Smooth muscle cell (in vitro differentiated cells): Measurements from ENCODE around the gene ADD2. TPM values are rescaled to one million over a fixed set of nuclear protein-coding genes. Genes with fewer than 3 reads are reported as not detected.
A peak's percentile ranks its signal among the peaks of the same experiment; 100 is the strongest.

Source experiments
- DNase-seq: peaks from one replicate; lab custom pipeline; 2025; ENCODE audit not compliant: unreplicated experiment; lab: John Stamatoyannopoulos, UW
- H2AFZ ChIP-seq: fragments of 200-600 bp; sonication (generic); 2 replicates; pipeline ENCODE4 v1.6.0; 2016; ENCODE audit warnings: antibody characterized with exemption, low read depth, mild to moderate bottlenecking
- H3F3A ChIP-seq: fragments of 200-600 bp; sonication (generic); 2 replicates; pipeline ENCODE4 v1.6.0; 2017; ENCODE audit warnings: antibody characterized with exemption, low read depth
- H3K27ac ChIP-seq: fragments of 200-600 bp; sonication (generic); 2 replicates; pipeline ENCODE4 v1.5.1; 2016; ENCODE audit warnings: low read depth, mild to moderate bottlenecking
- H3K27me3 ChIP-seq: fragments of 200-600 bp; sonication (generic); 2 replicates; pipeline ENCODE4 v1.6.1; 2016; ENCODE audit warnings: low read depth, mild to moderate bottlenecking
- H3K36me3 ChIP-seq: fragments of 200-600 bp; sonication (generic); 2 replicates; pipeline ENCODE4 v1.5.1; 2016; ENCODE audit warnings: low read depth
- H3K4me1 ChIP-seq: fragments of 200-600 bp; sonication (generic); 2 replicates; pipeline ENCODE4 v1.5.1; 2016; ENCODE audit warnings: low read depth
- H3K4me2 ChIP-seq: fragments of 200-600 bp; sonication (generic); 2 replicates; pipeline ENCODE4 v1.6.0; 2016; ENCODE audit warnings: mild to moderate bottlenecking
- H3K4me3 ChIP-seq: fragments of 200-600 bp; sonication (generic); 2 replicates; pipeline ENCODE4 v1.5.1; 2016; ENCODE audit warnings: mild to moderate bottlenecking
- H3K79me2 ChIP-seq: fragments of 200-600 bp; sonication (generic); 2 replicates; pipeline ENCODE4 v1.6.0; 2016; ENCODE audit warnings: low read depth, mild to moderate bottlenecking
- H3K9ac ChIP-seq: fragments of 200-600 bp; sonication (generic); 2 replicates; pipeline ENCODE4 v1.6.0; 2016; ENCODE audit warnings: low read depth
- H3K9me3 ChIP-seq: fragments of 200-600 bp; sonication (generic); replicated peaks from 2 replicates; pipeline ENCODE4 v1.5.1; 2016; ENCODE audit warnings: low read depth
- H4K20me1 ChIP-seq: fragments of 200-600 bp; sonication (generic); 2 replicates; pipeline ENCODE4 v1.6.0; 2016; ENCODE audit warnings: low read depth
- CTCF ChIP-seq: fragments of 200-600 bp; sonication (generic); IDR thresholded peaks from 2 replicates; pipeline ENCODE4 v1.5.1; 2017; ENCODE audit warnings: borderline replicate concordance, mild to moderate bottlenecking, antibody characterized with exemption; ENCODE audit not compliant: insufficient read depth, poor library complexity, severe bottlenecking
- WGBS: methylation state at CpG from one replicate; pipeline ENCODE4 v1.1.7; 2016; ENCODE audit warnings: low lambda C conversion rate; 5-methylcytosine and 5-hydroxymethylcytosine counted together
- polyA plus RNA-seq: library from polyadenylated mRNA; unstranded; fragments of >200 nt; fragmentation: Nextera tagmentation; extraction: Ambion mirVana; gene quantifications from 2 replicates; pipeline ENCODE4 v1.2.1, GENCODE V29; 2016
- total RNA-seq: library from RNA; depleted of rRNA; stranded (reverse); fragments of >200 nt; gene quantifications from 2 replicates; pipeline ENCODE4 v1.2.3, GENCODE V29; 2014

ADD2 gene
- total and polyA plus RNA-seq, 2 experiments from 2014 or later: 4.3 to 7.1 TPM

GRCh38 chr2:70645733-70646419, 122.1 kb downstream of the ADD2 start:
- no peak for TF ChIP-seq CTCF
- no peaks in the 10 kb centered on the region for H4K20me1 ChIP-seq
- 66% methylated on average over 10 of the region's 10 CpGs for WGBS

GRCh38 chr2:70643715-70644114, 124.3 kb downstream of the ADD2 start:
- Histone ChIP-seq H3K4me2 (no peak overlapping the region), H3K27me3 (no peaks in the 10 kb centered on the region), H3F3A (no peaks in the 10 kb centered on the region), H3K79me2 (no peaks in the 10 kb centered on the region), H3K4me1 (no peaks in the 10 kb centered on the region), H2AFZ (no peak overlapping the region), H4K20me1 (no peaks in the 10 kb centered on the region), H3K9ac (no peak overlapping the region), H3K36me3 (no peaks in the 10 kb centered on the region), H3K4me3 (no peak overlapping the region), H3K9me3 (no peaks in the 10 kb centered on the region), H3K27ac (no peak overlapping the region)
- WGBS: 70% methylated on average over 12 of the region's 12 CpGs
- TF ChIP-seq CTCF: peak; percentile 21
- no peak for DNase-seq

More at GRCh38 chr2:70645733-70646419, 122.1 kb downstream of the ADD2 start:
- Histone ChIP-seq H3K79me2 (no peaks in the 10 kb centered on the region), H3K4me1 (no peaks in the 10 kb centered on the region), H3F3A (no peaks in the 10 kb centered on the region), H3K9me3 (no peaks in the 10 kb centered on the region), H3K27ac (no peak overlapping the region), H3K9ac (no peak overlapping the region), H3K36me3 (no peaks in the 10 kb centered on the region), H3K27me3 (no peaks in the 10 kb centered on the region), H3K4me3 (no peak overlapping the region), H2AFZ (no peak overlapping the region), H3K4me2 (no peak overlapping the region)
- DNase-seq: no peak

- no peak overlapping the region for H3K9ac ChIP-seq
- H3K27me3 ChIP-seq: no peaks in the 10 kb centered on the region
- no peaks in the 10 kb centered on the region for H4K20me1 ChIP-seq
- DNase-seq: no peak
- no peak overlapping the region for H3K4me2 ChIP-seq
- no peak for TF ChIP-seq CTCF
- WGBS: 72% methylated on average over 7 of the region's 7 CpGs
- H3F3A ChIP-seq: no peaks in the 10 kb centered on the region
- H3K4me1 ChIP-seq: no peaks in the 10 kb centered on the region
- H3K27ac ChIP-seq: no peak overlapping the region
- no peaks in the 10 kb centered on the region for H3K9me3 ChIP-seq
- H3K4me3 ChIP-seq: no peak overlapping the region
- H3K36me3 ChIP-seq: no peaks in the 10 kb centered on the region
- H2AFZ ChIP-seq: no peak overlapping the region
- H3K79me2 ChIP-seq: no peaks in the 10 kb centered on the region
Observed at GRCh38 chr2:70641263-70641784, 126.7 kb downstream of the ADD2 start.

GRCh38 chr2:70639841-70640436, 128.1 kb downstream of the ADD2 start:
- H3K9me3 ChIP-seq: no peaks in the 10 kb centered on the region
- no peaks in the 10 kb centered on the region for H3K4me1 ChIP-seq
- H4K20me1 ChIP-seq: no peaks in the 10 kb centered on the region
- no peak for TF ChIP-seq CTCF
- no peaks in the 10 kb centered on the region for H3K79me2 ChIP-seq
- H3K36me3 ChIP-seq: no peaks in the 10 kb centered on the region
- no peak overlapping the region for H3K27ac ChIP-seq
- no peaks in the 10 kb centered on the region for H3F3A ChIP-seq
- 23% methylated on average over 4 of the region's 4 CpGs for WGBS
- DNase-seq: no peak
- H2AFZ ChIP-seq: no peak overlapping the region
- no peaks in the 10 kb centered on the region for H3K27me3 ChIP-seq
- no peak overlapping the region for H3K4me2 ChIP-seq
- no peak overlapping the region for H3K9ac ChIP-seq
- no peak overlapping the region for H3K4me3 ChIP-seq
